ENCODE data around the gene SPTBN2. TPM values are rescaled to one million over a fixed set of nuclear protein-coding genes. Genes with fewer than 3 reads are reported as not detected.
A peak's percentile ranks its signal among the peaks of the same experiment; 100 is the strongest.

SPTBN2 gene
- total RNA-seq, 1 experiment from 2014 or later, result 40.7 TPM

DNA sequence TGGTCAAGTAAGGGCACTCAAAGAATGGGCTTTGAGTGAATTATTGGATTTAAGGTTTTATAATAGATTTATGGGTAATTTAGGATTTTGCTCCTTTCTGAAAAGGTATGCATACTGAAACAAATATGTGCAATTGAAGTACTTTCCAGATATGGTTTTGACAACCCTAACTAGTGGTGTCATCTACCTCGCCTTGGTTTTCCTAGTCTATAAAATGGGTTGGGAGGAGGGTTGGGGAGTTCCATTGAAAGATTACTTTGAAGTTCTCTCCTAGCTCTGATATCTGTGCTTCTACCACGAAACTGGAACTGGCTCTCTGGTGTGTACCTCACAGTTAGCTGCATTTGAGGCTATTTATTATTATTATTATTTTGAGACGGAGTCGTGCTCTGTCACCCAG is 431 bp upstream of the SPTBN2 start:
- POLR2A ChIA-PET, result interaction anchor here (0.6 kb wide), 1 partner anchor 1263 kb away, joined by 3 read pairs; no protein-coding TSS in a partner anchor
- Mint-ChIP-seq H3K36me3 (no peaks in the 10 kb centered on the region), H3K9me3 (no peaks in the 10 kb centered on the region), H3K27me3 (ENCODE audit: low read depth) (peaks cover 74% of the 10 kb centered on the region), H3K4me3 (peak overlapping the region; percentile 86; the same call in 1 of the 2 replicates), H3K4me1 (peaks cover 24% of the 10 kb centered on the region), H3K27ac (no peak overlapping the region)
- CTCF ChIA-PET, result no interaction called here
- no peak for TF ChIP-seq RELA (CRISPR knock-in tag; IDR thresholded peaks at IDR 0.05; ENCODE audit: borderline replicate concordance)
- no peak for DNase-seq (ENCODE audit: low spot score)
- no peak for ATAC-seq

- CTCF ChIA-PET, result interaction anchor here (0.7 to 0.8 kb wide), 2 partner anchors 34 to 48 kb away, joined by 3 read pairs; no protein-coding TSS in a partner anchor
- POLR2A ChIA-PET, result interaction anchor here (1.0 kb wide), 1 partner anchor 12 kb away, joined by 3 read pairs; no protein-coding TSS in a partner anchor
- peak; percentile 45 for DNase-seq (ENCODE audit: low spot score)
Measured at GRCh38 chr11:66728038-66728692, 851 bp downstream of the SPTBN2 start.

DNA sequence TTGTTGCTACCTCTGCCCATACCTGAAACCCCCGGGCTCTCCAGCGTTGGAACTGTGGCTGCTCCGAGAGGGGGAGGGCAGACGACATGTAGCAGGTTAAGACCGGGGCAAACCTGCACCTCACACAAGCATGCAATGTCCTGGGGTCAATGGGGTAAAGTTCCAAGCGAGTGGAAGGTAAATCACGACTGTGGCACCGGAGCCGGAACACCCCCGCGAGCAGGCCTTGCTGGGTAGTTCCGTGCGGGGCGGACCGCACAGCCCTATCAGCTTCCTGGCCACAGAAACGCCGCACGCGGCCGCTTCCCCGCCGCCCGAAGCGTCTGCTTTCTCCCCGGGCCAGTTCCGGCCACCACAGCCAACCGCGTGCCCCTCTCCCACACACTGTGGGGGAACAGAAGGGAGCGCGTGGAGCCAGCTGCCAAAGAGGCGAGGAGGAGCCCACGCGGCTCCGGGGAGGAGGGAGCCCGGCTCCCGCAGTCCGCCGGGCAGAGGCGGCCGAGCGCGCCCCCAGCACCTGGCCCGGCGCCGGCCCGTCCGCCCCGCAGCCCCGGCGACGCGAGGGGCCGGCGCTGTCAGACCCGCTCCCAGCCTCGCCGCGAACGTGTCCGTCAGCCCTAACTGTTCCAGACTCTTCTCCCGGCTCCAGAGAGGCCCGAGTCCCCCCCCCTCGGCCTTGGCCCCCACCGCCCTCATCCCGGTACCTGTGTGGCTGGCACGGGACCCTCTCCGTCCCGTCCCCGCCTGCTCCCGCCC is 1.6 kb downstream of the SPTBN2 start:
- peak; percentile 39 for ATAC-seq
- peak; percentile 48 for DNase-seq (ENCODE audit: low spot score)
- ChIA-PET CTCF (interaction anchor here (0.6 to 1.6 kb wide), 3 partner anchors 129 to 249 kb away, joined by 3 to 6 read pairs (median 3); no protein-coding TSS in a partner anchor), POLR2A (no interaction called here)
- Mint-ChIP-seq H3K4me3 (peak overlapping the region; percentile 67), H3K36me3 (no peaks in the 10 kb centered on the region), H3K27ac (no peak overlapping the region), H3K4me1 (peaks cover 30% of the 10 kb centered on the region), H3K9me3 (no peaks in the 10 kb centered on the region), H3K27me3 (ENCODE audit: low read depth) (peaks cover 60% of the 10 kb centered on the region)
- no peak for TF ChIP-seq ZNF423 (CRISPR knock-in tag; IDR thresholded peaks at IDR 0.05)
- peak; percentile 74; the same call in 1 of the 2 replicates for TF ChIP-seq RELA (CRISPR knock-in tag; IDR thresholded peaks at IDR 0.05; ENCODE audit: borderline replicate concordance)
- 0 out of 2 replicates have a peak, but pooled peaks have one; percentile 39 for TF ChIP-seq TP53 (CRISPR knock-in tag; IDR thresholded peaks at IDR 0.05)
- TF ChIP-seq, protein P1, sequence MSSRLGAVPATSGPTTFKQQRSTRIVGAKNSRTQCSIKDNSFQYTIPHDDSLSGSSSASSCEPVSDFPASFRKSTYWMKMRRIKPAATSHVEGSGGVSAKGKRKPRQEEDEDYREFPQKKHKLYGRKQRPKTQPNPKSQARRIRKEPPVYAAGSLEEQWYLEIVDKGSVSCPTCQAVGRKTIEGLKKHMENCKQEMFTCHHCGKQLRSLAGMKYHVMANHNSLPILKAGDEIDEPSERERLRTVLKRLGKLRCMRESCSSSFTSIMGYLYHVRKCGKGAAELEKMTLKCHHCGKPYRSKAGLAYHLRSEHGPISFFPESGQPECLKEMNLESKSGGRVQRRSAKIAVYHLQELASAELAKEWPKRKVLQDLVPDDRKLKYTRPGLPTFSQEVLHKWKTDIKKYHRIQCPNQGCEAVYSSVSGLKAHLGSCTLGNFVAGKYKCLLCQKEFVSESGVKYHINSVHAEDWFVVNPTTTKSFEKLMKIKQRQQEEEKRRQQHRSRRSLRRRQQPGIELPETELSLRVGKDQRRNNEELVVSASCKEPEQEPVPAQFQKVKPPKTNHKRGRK (CRISPR knock-in tag; IDR thresholded peaks at IDR 0.05; ENCODE audit: borderline replicate concordance), result no peak
- 0 out of 2 replicates have a peak, but pooled peaks have one; percentile 33 for TF ChIP-seq GABPB1 (CRISPR knock-in tag; IDR thresholded peaks at IDR 0.05)
- TF ChIP-seq, protein P2, sequence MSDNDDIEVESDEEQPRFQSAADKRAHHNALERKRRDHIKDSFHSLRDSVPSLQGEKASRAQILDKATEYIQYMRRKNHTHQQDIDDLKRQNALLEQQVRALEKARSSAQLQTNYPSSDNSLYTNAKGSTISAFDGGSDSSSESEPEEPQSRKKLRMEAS (CRISPR knock-in tag; IDR thresholded peaks at IDR 0.05), result peak; percentile 78
- 0 out of 2 replicates have a peak, but pooled peaks have one; percentile 27 for TF ChIP-seq HMGXB4 (CRISPR knock-in tag; IDR thresholded peaks at IDR 0.05)
- peak; percentile 40; the same call in 1 of the 2 replicates for TF ChIP-seq ZNF263 (CRISPR knock-in tag; IDR thresholded peaks at IDR 0.05; ENCODE audit: low read depth)
- TF ChIP-seq ZNF396 (CRISPR knock-in tag; IDR thresholded peaks at IDR 0.05; ENCODE audit: borderline replicate concordance), result no peak
- peak; percentile 59; the same call in 1 of the 2 replicates for TF ChIP-seq ZNF232 (CRISPR knock-in tag; IDR thresholded peaks at IDR 0.05)
- no peak for TF ChIP-seq NR2C2 (CRISPR knock-in tag; IDR thresholded peaks at IDR 0.05)

More at GRCh38 chr11:66728038-66728692, 851 bp downstream of the SPTBN2 start:
- Mint-ChIP-seq H3K27me3 (ENCODE audit: low read depth) (peaks cover 66% of the 10 kb centered on the region), H3K9me3 (no peaks in the 10 kb centered on the region), H3K4me3 (peak overlapping the region; percentile 86), H3K36me3 (no peaks in the 10 kb centered on the region), H3K27ac (no peak overlapping the region), H3K4me1 (peaks cover 26% of the 10 kb centered on the region)
- no peak for TF ChIP-seq ATF3 (CRISPR knock-in tag; conservative IDR thresholded peaks at IDR 0.05)
- peak; percentile 58; the same call in 1 of the 2 replicates for TF ChIP-seq ZNF263 (CRISPR knock-in tag; IDR thresholded peaks at IDR 0.05; ENCODE audit: low read depth)
- peak; percentile 47 for ATAC-seq

All from WTC11 (cell line).